Neutrophil (primary cell): Measurements from ENCODE around the gene DAAM2.

Experiments used
- H3K27ac ChIP-seq: fragments of 200-600 bp; sonication (generic); 2 replicates; pipeline ENCODE4 v1.5.1; 2016; ENCODE audit warnings: mild to moderate bottlenecking, moderate library complexity
- H3K27me3 ChIP-seq: fragments of 200-600 bp; sonication (generic); 2 replicates; pipeline ENCODE4 v1.6.0; 2016; ENCODE audit warnings: mild to moderate bottlenecking
- H3K36me3 ChIP-seq: fragments of 200-600 bp; sonication (generic); 2 replicates; pipeline ENCODE4 v1.5.1; 2017
- H3K4me1 ChIP-seq, 2 experiments: fragments of 200-600 bp in 1 of 2; sonication (generic) in 1 of 2; 1 replicate in 1 of 2; 2 replicates in 1 of 2; pipeline versions ENCODE4 v1.5.1 to v1.6.1; 2013 to 2016; ENCODE audit warnings: low read depth in 1 of 2, low read length in 1 of 2, mild to moderate bottlenecking in 1 of 2, moderate library complexity in 1 of 2; ENCODE audit not compliant: control insufficient read depth in 1 of 2, insufficient read depth in 1 of 2
- H3K4me3 ChIP-seq, 2 experiments: fragments of 200-600 bp in 1 of 2; sonication (generic) in 1 of 2; 1 replicate in 1 of 2; 2 replicates in 1 of 2; pipeline ENCODE4 v1.5.1; 2013 to 2016; ENCODE audit warnings: low read depth in 1 of 2, low read length in 1 of 2, mild to moderate bottlenecking in 1 of 2, moderate library complexity in 1 of 2
- H3K9me3 ChIP-seq: fragments of 200-600 bp; sonication (generic); 2 replicates; pipeline ENCODE4 v1.5.1; 2016
- CTCF ChIP-seq: fragments of 200-600 bp; sonication (generic); IDR thresholded peaks from 2 replicates; pipeline ENCODE4 v1.5.1; 2016; ENCODE audit warnings: antibody characterized with exemption

DAAM2 gene

GRCh38 chr6:39755231-39755630 lies 36.9 kb upstream of the DAAM2 start:
- no peaks in the 10 kb centered on the region for H3K36me3 ChIP-seq
- no peaks in the 10 kb centered on the region for H3K9me3 ChIP-seq
- peaks cover 16% of the 10 kb centered on the region for H3K27me3 ChIP-seq
- no peak overlapping the region for H3K4me3 ChIP-seq
- TF ChIP-seq CTCF = no peak
- no peak overlapping the region for H3K27ac ChIP-seq
- H3K4me1 ChIP-seq = no peaks in the 10 kb centered on the region

- Histone ChIP-seq H3K9me3 (no peaks in the 10 kb centered on the region), H3K27me3 (peaks cover 16% of the 10 kb centered on the region), H3K27ac (no peak overlapping the region), H3K4me1 (no peaks in the 10 kb centered on the region), H3K36me3 (no peaks in the 10 kb centered on the region), H3K4me3 (no peak overlapping the region)
- no peak for TF ChIP-seq CTCF
These were observed 35.6 kb upstream of the DAAM2 start for GRCh38 chr6:39756582-39756981.

- no peak for TF ChIP-seq CTCF
- peaks cover 16% of the 10 kb centered on the region for H3K27me3 ChIP-seq
These were observed 33.1 kb upstream of the DAAM2 start for GRCh38 chr6:39758905-39759605.

GRCh38 chr6:39760226-39760952 lies 31.8 kb upstream of the DAAM2 start:
- Histone ChIP-seq H3K4me3 (no peak overlapping the region), H3K36me3 (no peaks in the 10 kb centered on the region), H3K4me1 (no peaks in the 10 kb centered on the region), H3K9me3 (no peaks in the 10 kb centered on the region), H3K27me3 (peaks cover 16% of the 10 kb centered on the region), H3K27ac (no peak overlapping the region)
- no peak for TF ChIP-seq CTCF

More at GRCh38 chr6:39758905-39759605, 33.1 kb upstream of the DAAM2 start:
- no peak overlapping the region for H3K27ac ChIP-seq
- H3K36me3 ChIP-seq = no peaks in the 10 kb centered on the region
- no peak overlapping the region for H3K4me3 ChIP-seq
- no peaks in the 10 kb centered on the region for H3K9me3 ChIP-seq
- H3K4me1 ChIP-seq = no peaks in the 10 kb centered on the region

GRCh38 chr6:39765508-39766065 lies 26.6 kb upstream of the DAAM2 start:
- H3K4me3 ChIP-seq = no peak overlapping the region
- no peaks in the 10 kb centered on the region for H3K4me1 ChIP-seq
- TF ChIP-seq CTCF = no peak
- H3K9me3 ChIP-seq = no peaks in the 10 kb centered on the region
- H3K36me3 ChIP-seq = no peaks in the 10 kb centered on the region
- H3K27me3 ChIP-seq = peaks cover 15% of the 10 kb centered on the region
- no peak overlapping the region for H3K27ac ChIP-seq
